OCI-LY1 (cell line): ENCODE measurements around the gene KLHL6.

ENCODE experiments used
- H2AFZ ChIP-seq: fragments of 200-600 bp; sonication (generic), shearing (Covaris generic); 2 replicates; pipeline ENCODE4 v1.6.0; 2014; ENCODE audit warnings: antibody characterized with exemption, mild to moderate bottlenecking, low read length
- H3F3A ChIP-seq: fragments of 200-600 bp; sonication (generic), shearing (Covaris generic); 2 replicates; pipeline ENCODE4 v1.6.0; 2014; ENCODE audit warnings: mild to moderate bottlenecking, antibody characterized with exemption, low read length, moderate library complexity; ENCODE audit not compliant: insufficient read depth
- H3K27ac ChIP-seq: fragments of 200-600 bp; sonication (generic); 2 replicates; pipeline ENCODE4 v1.5.1; 2014; ENCODE audit warnings: low read length, mixed run types, mild to moderate bottlenecking, low read depth; ENCODE audit not compliant: poor library complexity, severe bottlenecking
- H3K27me3 ChIP-seq: fragments of 200-600 bp; sonication (generic); 2 replicates; pipeline ENCODE4 v1.6.0; 2014; ENCODE audit warnings: antibody characterized with exemption, mild to moderate bottlenecking, low read length, moderate library complexity; ENCODE audit not compliant: insufficient read depth
- H3K36me3 ChIP-seq: fragments of 200-600 bp; sonication (generic); 2 replicates; pipeline ENCODE4 v1.6.1; 2014; ENCODE audit warnings: mild to moderate bottlenecking, antibody characterized with exemption, low read length, moderate library complexity, mixed read lengths; ENCODE audit not compliant: insufficient read depth
- H3K4me1 ChIP-seq: fragments of 200-600 bp; sonication (generic); 2 replicates; pipeline ENCODE4 v1.5.1; 2014; ENCODE audit warnings: mild to moderate bottlenecking, low read length, moderate library complexity; ENCODE audit not compliant: insufficient read depth, severe bottlenecking
- H3K4me2 ChIP-seq: fragments of 200-600 bp; sonication (generic), shearing (Covaris generic); 2 replicates; pipeline ENCODE4 v1.6.1; 2014; ENCODE audit warnings: low read length
- H3K4me3 ChIP-seq: fragments of 200-600 bp; sonication (generic); 2 replicates; pipeline ENCODE4 v1.5.1; 2014; ENCODE audit warnings: low read length, low read depth, mild to moderate bottlenecking, mixed read lengths; ENCODE audit not compliant: poor library complexity, severe bottlenecking
- H3K79me2 ChIP-seq: fragments of 200-600 bp; shearing (Covaris generic); 2 replicates; pipeline ENCODE4 v1.6.1; 2016; ENCODE audit warnings: mixed run types, low read length, mixed read lengths; ENCODE audit not compliant: insufficient read depth
- H3K9ac ChIP-seq: fragments of 200-600 bp; sonication (generic), shearing (Covaris generic); 2 replicates; pipeline ENCODE4 v1.6.1; 2014; ENCODE audit warnings: mild to moderate bottlenecking, low read length, mixed read lengths
- H3K9me2 ChIP-seq: fragments of 200-600 bp; sonication (generic), shearing (Covaris generic); 2 replicates; pipeline ENCODE4 v1.6.1; 2014; ENCODE audit warnings: low read depth, mild to moderate bottlenecking, low read length, mixed read lengths
- H3K9me3 ChIP-seq: fragments of 200-600 bp; shearing (Covaris generic); 2 replicates; pipeline ENCODE4 v1.6.1; 2014; ENCODE audit warnings: low read length, mixed read lengths
- H4K20me1 ChIP-seq: fragments of 200-600 bp; sonication (generic), shearing (Covaris generic); 2 replicates; pipeline ENCODE4 v1.6.0; 2016; ENCODE audit warnings: mild to moderate bottlenecking, low read length; ENCODE audit not compliant: insufficient read depth
- CTCF ChIP-seq: fragments of 200-600 bp; sonication (generic), shearing (Covaris generic); IDR thresholded peaks from 2 replicates; pipeline ENCODE4 v1.5.1; 2017; ENCODE audit warnings: mild to moderate bottlenecking, antibody characterized with exemption, low read length, moderate library complexity, mixed read lengths
- EZH2 ChIP-seq: fragments of 200-600 bp; sonication (generic), shearing (Covaris generic); IDR thresholded peaks from 2 replicates; pipeline ENCODE4 v1.8.0; 2017; ENCODE audit warnings: borderline replicate concordance, mixed run types, mild to moderate bottlenecking, antibody characterized with exemption, low read length, moderate library complexity, mixed read lengths

KLHL6 gene

GRCh38 chr3:183504597-183504996, 50.9 kb downstream of the KLHL6 start:
- Histone ChIP-seq H3K9me3 (no peaks in the 10 kb centered on the region), H3K4me1 (peaks cover 11% of the 10 kb centered on the region), H4K20me1 (no peaks in the 10 kb centered on the region), H3K36me3 (peaks cover 98% of the 10 kb centered on the region), H3K27me3 (no peaks in the 10 kb centered on the region), H3K4me2 (no peak overlapping the region), H3K4me3 (no peak overlapping the region), H3K79me2 (peaks cover 21% of the 10 kb centered on the region), H3K9ac (no peak overlapping the region), H3F3A (0 out of 2 replicates have a peak, but pooled peaks cover 3% of the 10 kb centered on the region), H2AFZ (no peak overlapping the region), H3K27ac (peak overlapping the region; percentile 62), H3K9me2 (no peaks in the 10 kb centered on the region)
- TF ChIP-seq EZH2 (no peak), CTCF (no peak)

GRCh38 chr3:183503746-183504145, 51.8 kb downstream of the KLHL6 start:
- TF ChIP-seq CTCF (peak; percentile 10; the same call in 1 of the 2 replicates), EZH2 (no peak)
- peaks cover 98% of the 10 kb centered on the region for H3K36me3 ChIP-seq
- no peak overlapping the region for H2AFZ ChIP-seq

GRCh38 chr3:183502237-183503181, 53.0 kb downstream of the KLHL6 start:
- peaks cover 9% of the 10 kb centered on the region for H3K79me2 ChIP-seq
- peaks cover 97% of the 10 kb centered on the region for H3K36me3 ChIP-seq
- H3K9ac ChIP-seq: no peak overlapping the region; the same call in 1 of the 2 replicates
- no peaks in the 10 kb centered on the region for H3K9me2 ChIP-seq
- H3K27ac ChIP-seq: peak overlapping the region; percentile 62
- H3K9me3 ChIP-seq: no peaks in the 10 kb centered on the region
- no peak overlapping the region for H3K4me2 ChIP-seq
- H3K4me1 ChIP-seq: peaks cover 6% of the 10 kb centered on the region
- H3F3A ChIP-seq: 0 out of 2 replicates have a peak, but pooled peaks cover 3% of the 10 kb centered on the region
- no peak overlapping the region for H2AFZ ChIP-seq
- no peak for TF ChIP-seq EZH2
- TF ChIP-seq CTCF: peak; percentile 88
- H3K4me3 ChIP-seq: no peak overlapping the region
- no peaks in the 10 kb centered on the region for H4K20me1 ChIP-seq
- no peaks in the 10 kb centered on the region for H3K27me3 ChIP-seq

More at GRCh38 chr3:183503746-183504145, 51.8 kb downstream of the KLHL6 start:
- peaks cover 6% of the 10 kb centered on the region for H3K4me1 ChIP-seq
- H3K27ac ChIP-seq: peak overlapping the region; percentile 62
- no peak overlapping the region for H3K4me2 ChIP-seq
- H3K27me3 ChIP-seq: no peaks in the 10 kb centered on the region
- H3K9me2 ChIP-seq: no peaks in the 10 kb centered on the region
- no peaks in the 10 kb centered on the region for H3K9me3 ChIP-seq
- H3K9ac ChIP-seq: no peak overlapping the region
- no peaks in the 10 kb centered on the region for H4K20me1 ChIP-seq
- no peak overlapping the region for H3K4me3 ChIP-seq
- H3K79me2 ChIP-seq: peaks cover 12% of the 10 kb centered on the region
- 0 out of 2 replicates have a peak, but pooled peaks cover 3% of the 10 kb centered on the region for H3F3A ChIP-seq
